GM19025 (cell line): ENCODE results near the gene TRAPPC6A.

Source experiments
- ATAC-seq: cut with Tn5 transposase; IDR thresholded peaks from one replicate; pipeline ENCODE4 v1.9.1; 2021; ENCODE audit warnings: mild to moderate bottlenecking, low read depth, moderate library complexity; ENCODE audit not compliant: unreplicated experiment

Gene TRAPPC6A

GRCh38 chr19:45150180-45150579 lies 27.9 kb downstream of the TRAPPC6A start:
- ATAC-seq, result no peak

GRCh38 chr19:45149129-45149528 lies 28.9 kb downstream of the TRAPPC6A start:
- no peak for ATAC-seq

- no peak for ATAC-seq
Observed at GRCh38 chr19:45147835-45148676, 30.0 kb downstream of the TRAPPC6A start.

- no peak for ATAC-seq
Observed at GRCh38 chr19:45146741-45147205, 31.3 kb downstream of the TRAPPC6A start.

- no peak for ATAC-seq
Observed at GRCh38 chr19:45146251-45146650, 31.8 kb downstream of the TRAPPC6A start.

GRCh38 chr19:45145270-45146189 lies 32.5 kb downstream of the TRAPPC6A start:
- no peak for ATAC-seq

- ATAC-seq, result no peak
Observed at GRCh38 chr19:45144431-45145269, 33.4 kb downstream of the TRAPPC6A start.

- no peak for ATAC-seq
Observed at GRCh38 chr19:45142726-45143110, 35.3 kb downstream of the TRAPPC6A start.

GRCh38 chr19:45142016-45142725 lies 35.9 kb downstream of the TRAPPC6A start:
- no peak for ATAC-seq

GRCh38 chr19:45141203-45141900 lies 36.7 kb downstream of the TRAPPC6A start:
- ATAC-seq, result no peak

- ATAC-seq, result no peak
Observed at GRCh38 chr19:45140533-45140932, 37.5 kb downstream of the TRAPPC6A start.

GRCh38 chr19:45140144-45140503 lies 37.9 kb downstream of the TRAPPC6A start:
- ATAC-seq, result no peak

GRCh38 chr19:45139286-45140143 lies 38.5 kb downstream of the TRAPPC6A start:
- no peak for ATAC-seq

- no peak for ATAC-seq
Observed at GRCh38 chr19:45138303-45138751, 39.7 kb downstream of the TRAPPC6A start.

GRCh38 chr19:45137179-45137761 lies 40.8 kb downstream of the TRAPPC6A start:
- ATAC-seq, result peak; percentile 81

- no peak for ATAC-seq
Observed at GRCh38 chr19:45136507-45137178, 41.4 kb downstream of the TRAPPC6A start.

GRCh38 chr19:45135176-45135885 lies 42.7 kb downstream of the TRAPPC6A start:
- no peak for ATAC-seq
